B cell (primary cell): ENCODE measurements around the gene KRR1. TPM values are rescaled to one million over a fixed set of nuclear protein-coding genes. Genes with fewer than 3 reads are reported as not detected.

Experiments
- ATAC-seq: fragments of 200-7000 bp; cut with Tn5 transposase; one replicate; pipeline ENCODE4 v1.10.0; 2021; ENCODE audit warnings: low read depth, mild to moderate bottlenecking, moderate number of reproducible peaks, moderate library complexity
- CTCF ChIA-PET: fragments of 350-600 bp; sonication (Branson Sonifier 250); formaldehyde crosslinking; loops from one replicate; lab custom pipeline; 2021; ENCODE audit warnings: antibody characterized with exemption, inconsistent platforms; lab: Charles Lee
- POLR2A ChIA-PET: fragments of 350-600 bp; sonication (Branson Sonifier 250); formaldehyde crosslinking; loops from one replicate; lab custom pipeline; 2021; ENCODE audit warnings: antibody characterized with exemption; lab: Charles Lee
- DNase-seq: peaks from one replicate; pipeline ENCODE4 v3.0.0; 2013
- H2AFZ ChIP-seq: 2 replicates; pipeline ENCODE4 v1.6.1; 2012; ENCODE audit warnings: mild to moderate bottlenecking, low read depth, low read length; ENCODE audit not compliant: insufficient read depth, poor library complexity, severe bottlenecking
- H3K27ac ChIP-seq, 2 donors: 1 replicate in 1 of 2; 2 replicates in 1 of 2; pipeline ENCODE4 v1.5.1; 2012 to 2013; ENCODE audit warnings: low read length in 2 of 2, mild to moderate bottlenecking in 2 of 2, moderate library complexity in 1 of 2
- H3K27me3 ChIP-seq, 4 experiments: fragments of 200-600 bp in 1 of 4; sonication (generic) in 1 of 4; replicated peaks in 1 of 4; 1 replicate in 2 of 4; 2 replicates in 2 of 4; pipeline versions ENCODE4 v1.6.1 to v1.7.0; 2013 to 2016; ENCODE audit warnings: low read length in 3 of 4, mild to moderate bottlenecking in 2 of 4, mixed read lengths in 1 of 4, moderate library complexity in 1 of 4; ENCODE audit not compliant: insufficient read depth in 4 of 4, control insufficient read depth in 3 of 4; ENCODE audit errors: control extremely low read depth in 1 of 4
- H3K36me3 ChIP-seq, 2 experiments: replicated peaks in 1 of 2; 1 replicate in 1 of 2; 2 replicates in 1 of 2; pipeline versions ENCODE4 v1.6.1 to v1.7.1; 2013; ENCODE audit warnings: low read length in 1 of 2; ENCODE audit not compliant: insufficient read depth in 2 of 2, control insufficient read depth in 1 of 2; ENCODE audit errors: control extremely low read depth in 1 of 2, extremely low read depth in 1 of 2
- H3K4me1 ChIP-seq, 2 donors: fragments of 200-600 bp in 1 of 2; sonication (generic) in 1 of 2; 1 replicate in 1 of 2; 2 replicates in 1 of 2; pipeline versions ENCODE4 v1.5.1 to v1.6.1; 2013 to 2017; ENCODE audit warnings: low read length in 2 of 2; ENCODE audit not compliant: control insufficient read depth in 2 of 2, insufficient read depth in 2 of 2
- H3K4me2 ChIP-seq: replicated peaks from 2 replicates; pipeline ENCODE3; 2012; ENCODE audit warnings: mild to moderate bottlenecking, low read depth, low read length; ENCODE audit not compliant: poor library complexity, severe bottlenecking
- H3K4me3 ChIP-seq, 5 experiments: fragments of 200-600 bp in 1 of 5; sonication (generic) in 1 of 5; 1 replicate in 3 of 5; 2 replicates in 2 of 5; pipeline versions ENCODE4 v1.5.1 to v1.7.0; 2011 to 2016; ENCODE audit warnings: low read length in 4 of 5, mild to moderate bottlenecking in 4 of 5, low read depth in 2 of 5, control low read depth in 1 of 5, moderate library complexity in 1 of 5; ENCODE audit not compliant: insufficient read depth in 1 of 5; ENCODE audit errors: control extremely low read depth in 1 of 5, extremely low read depth in 1 of 5
- H3K79me2 ChIP-seq: fragments of 200-600 bp; sonication (generic); one replicate; pipeline ENCODE4 v1.6.0; 2016; ENCODE audit warnings: low read length; ENCODE audit not compliant: control insufficient read depth, insufficient read depth
- H3K9ac ChIP-seq: fragments of 200-600 bp; sonication (generic); 2 replicates; pipeline ENCODE4 v1.6.1; 2017; ENCODE audit warnings: mild to moderate bottlenecking, low read length, moderate library complexity
- H3K9me3 ChIP-seq, 3 donors: one replicate each; pipeline versions ENCODE4 v1.6.1 to v1.7.1; 2013; ENCODE audit warnings: low read length in 2 of 3; ENCODE audit not compliant: control insufficient read depth in 2 of 3, insufficient read depth in 1 of 3; ENCODE audit errors: control extremely low read depth in 1 of 3
- H4K20me1 ChIP-seq: 2 replicates; pipeline ENCODE4 v1.6.0; 2012; ENCODE audit warnings: mild to moderate bottlenecking, low read length; ENCODE audit not compliant: insufficient read depth, control insufficient read depth, poor library complexity, severe bottlenecking
- H3K27ac Mint-ChIP-seq: one replicate; pipeline ENCODE4 v1.8.0; 2021; ENCODE audit warnings: mixed read lengths
- H3K27me3 Mint-ChIP-seq: one replicate; pipeline ENCODE4 v1.8.0; 2021; ENCODE audit warnings: mixed read lengths
- H3K4me1 Mint-ChIP-seq: one replicate; pipeline ENCODE4 v1.8.0; 2021; ENCODE audit warnings: mixed read lengths
- H3K4me3 Mint-ChIP-seq: one replicate; pipeline ENCODE4 v1.8.0; 2021; ENCODE audit warnings: mixed read lengths
- H3K9me3 Mint-ChIP-seq: one replicate; pipeline ENCODE4 v1.8.0; 2022; ENCODE audit warnings: mixed read lengths; ENCODE audit not compliant: insufficient read depth
- EZH2 ChIP-seq: IDR thresholded peaks from 2 replicates; pipeline ENCODE4 v1.6.1; 2012; ENCODE audit warnings: borderline replicate concordance, low read depth, mild to moderate bottlenecking, moderate library complexity, low read length; ENCODE audit not compliant: insufficient read depth, poor library complexity, severe bottlenecking
- WGBS: methylation state at CpG from one replicate; pipeline ENCODE4 v1.1.5; 2013; ENCODE audit warnings: missing lambda C conversion rate; ENCODE audit not compliant: insufficient coverage; 5-methylcytosine and 5-hydroxymethylcytosine counted together
- intact Hi-C: fragments of 100-400 bp; cut with micrococcal nuclease; formaldehyde crosslinking; loops from one replicate; pipeline ENCODE4 v1.10.0; 2022
- polyA plus RNA-seq: library from polyadenylated mRNA; depleted of rRNA; stranded (reverse); fragments of >200 nt; gene quantifications from 2 replicates; pipeline ENCODE4 v1.2.3, GENCODE V29; 2012
- total RNA-seq, 2 donors: library from RNA; stranded (reverse); fragments of 120-200 nt in 1 of 2; gene quantifications; 1 replicate in 1 of 2; 2 replicates in 1 of 2; pipeline versions ENCODE4 v1.2.3 to v1.2.4, GENCODE V29; 2013 to 2022
- TF ChIP-seq, protein P1 (sequence below): fragments of 200-600 bp; IDR thresholded peaks from one replicate; pipeline ENCODE4 v1.8.0; 2022; ENCODE audit warnings: antibody characterized with exemption, mild to moderate bottlenecking

The KRR1 gene
- total and polyA plus RNA-seq, 2 donors (not counting 1 experiment from before 2014, with no cell fraction given) = 16.3 to 87.7 TPM

DNA sequence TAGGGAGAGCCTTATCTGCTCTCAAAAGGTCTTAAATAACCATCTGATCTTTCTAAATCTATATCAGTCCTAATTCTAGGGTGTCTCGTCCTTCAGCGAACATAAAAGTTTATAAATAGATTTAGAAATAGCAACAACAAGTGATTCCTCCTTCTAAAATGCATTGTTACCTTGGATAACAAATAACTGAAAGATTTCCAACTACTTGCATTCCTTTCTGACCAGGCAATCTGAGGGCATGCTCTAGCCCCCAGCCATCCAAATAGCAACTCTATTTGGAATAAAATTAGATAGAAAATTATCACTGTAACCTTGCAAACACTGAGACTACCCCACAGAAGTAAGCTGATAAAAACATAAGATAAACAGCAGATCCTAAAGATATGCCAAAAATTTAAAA is 21.8 kb upstream of the KRR1 start:
- no peaks in the 10 kb centered on the region for H4K20me1 ChIP-seq

DNA sequence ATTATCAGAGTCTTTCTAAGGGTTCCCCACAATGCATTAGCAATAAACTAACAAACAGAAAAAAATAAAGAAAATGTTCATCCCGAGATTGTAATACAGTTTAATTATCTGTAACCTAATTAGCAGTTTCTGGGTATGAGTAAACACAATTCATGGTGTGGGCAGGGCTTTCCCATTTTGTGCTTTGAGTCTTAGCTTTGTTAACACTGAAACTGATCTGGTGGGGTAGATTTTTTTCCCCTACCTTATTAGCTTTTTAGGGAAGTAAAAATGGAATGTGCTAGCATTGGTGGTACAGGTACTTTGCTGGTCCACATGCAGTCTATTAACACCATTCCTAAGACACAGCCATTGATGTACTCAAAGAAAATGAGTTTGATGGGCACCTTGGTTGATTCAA is 18.4 kb upstream of the KRR1 start:
- no peak overlapping the region for H3K9ac ChIP-seq
- Mint-ChIP-seq H3K27ac (no peak overlapping the region), H3K27me3 (peaks cover 17% of the 10 kb centered on the region), H3K4me1 (peaks cover 4% of the 10 kb centered on the region), H3K4me3 (no peak overlapping the region), H3K9me3 (no peaks in the 10 kb centered on the region)
- peaks cover 5 to 6% of the 10 kb centered on the region in 2 donors for H3K4me1 ChIP-seq
- no peak overlapping the region for H2AFZ ChIP-seq
- ATAC-seq = no peak
- no peak for DNase-seq
- H3K79me2 ChIP-seq = no peaks in the 10 kb centered on the region
- no peak overlapping the region for H3K4me3 ChIP-seq
- CTCF ChIA-PET = interaction anchor here (8.6 kb wide), 1 partner anchor 506 kb away, joined by 210 read pairs; the partner anchor contains the start of gene PHLDA1
- no peak overlapping the region for H3K4me2 ChIP-seq
- WGBS = no CpG with 5 or more reads among the region's 1 CpG
- POLR2A ChIA-PET = no interaction called here
- no peaks in the 10 kb centered on the region for H3K36me3 ChIP-seq
- no peaks in the 10 kb centered on the region for H3K9me3 ChIP-seq
- H3K27me3 ChIP-seq = peaks cover 0 to 19% (median 3%) of the 10 kb centered on the region in 4 experiments
- intact Hi-C loops = loop anchor here (5.0 to 10.0 kb wide), 2 partner anchors 625 to 817 kb away; partner anchors contain the start of gene BBS10
- TF ChIP-seq EZH2 = no peak
- TF ChIP-seq, protein P1, sequence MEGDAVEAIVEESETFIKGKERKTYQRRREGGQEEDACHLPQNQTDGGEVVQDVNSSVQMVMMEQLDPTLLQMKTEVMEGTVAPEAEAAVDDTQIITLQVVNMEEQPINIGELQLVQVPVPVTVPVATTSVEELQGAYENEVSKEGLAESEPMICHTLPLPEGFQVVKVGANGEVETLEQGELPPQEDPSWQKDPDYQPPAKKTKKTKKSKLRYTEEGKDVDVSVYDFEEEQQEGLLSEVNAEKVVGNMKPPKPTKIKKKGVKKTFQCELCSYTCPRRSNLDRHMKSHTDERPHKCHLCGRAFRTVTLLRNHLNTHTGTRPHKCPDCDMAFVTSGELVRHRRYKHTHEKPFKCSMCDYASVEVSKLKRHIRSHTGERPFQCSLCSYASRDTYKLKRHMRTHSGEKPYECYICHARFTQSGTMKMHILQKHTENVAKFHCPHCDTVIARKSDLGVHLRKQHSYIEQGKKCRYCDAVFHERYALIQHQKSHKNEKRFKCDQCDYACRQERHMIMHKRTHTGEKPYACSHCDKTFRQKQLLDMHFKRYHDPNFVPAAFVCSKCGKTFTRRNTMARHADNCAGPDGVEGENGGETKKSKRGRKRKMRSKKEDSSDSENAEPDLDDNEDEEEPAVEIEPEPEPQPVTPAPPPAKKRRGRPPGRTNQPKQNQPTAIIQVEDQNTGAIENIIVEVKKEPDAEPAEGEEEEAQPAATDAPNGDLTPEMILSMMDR = no peak
- no peaks in the 10 kb centered on the region for H4K20me1 ChIP-seq
- no peak overlapping the region for H3K27ac ChIP-seq

More for the DNA sequence above, 21.8 kb upstream of the KRR1 start:
- Histone ChIP-seq H2AFZ (no peak overlapping the region), H3K9ac (no peak overlapping the region), H3K27ac (no peak overlapping the region), H3K4me3 (no peak overlapping the region), H3K9me3 (no peaks in the 10 kb centered on the region), H3K36me3 (no peaks in the 10 kb centered on the region), H3K4me1 (no peaks in the 10 kb centered on the region), H3K4me2 (no peak overlapping the region), H3K27me3 (peaks cover 0 to 24% (median 3%) of the 10 kb centered on the region in 4 experiments), H3K79me2 (no peaks in the 10 kb centered on the region)
- H3K9me3 Mint-ChIP-seq = no peaks in the 10 kb centered on the region
- intact Hi-C loops = no loop called here
- H3K27me3 Mint-ChIP-seq = peaks cover 12% of the 10 kb centered on the region
- ATAC-seq (no peak), DNase-seq (no peak)
- H3K4me3 Mint-ChIP-seq = no peak overlapping the region
- TF ChIP-seq, protein P1 = no peak
- TF ChIP-seq EZH2 = no peak
- WGBS = no CpG with 5 or more reads among the region's 2 CpGs
- no peak overlapping the region for H3K27ac Mint-ChIP-seq
- no peaks in the 10 kb centered on the region for H3K4me1 Mint-ChIP-seq
- CTCF ChIA-PET = no interaction called here
- POLR2A ChIA-PET = no interaction called here
